ENCODE measurements around the gene KLRC4.
"Not testable (repeated sequence)": the region's sequence is repeated elsewhere in the genome, so short reads cannot be mapped to it uniquely, and the experiment has no call there.

Gene KLRC4

GRCh38 chr12:10409392-10409791 is at the start of gene KLRC4:
KLRC4 (minus strand) TSS chr12:10409757; CDS start chr12:10409575, 182 bp downstream.
- no peak for DNase-seq

GRCh38 chr12:10457760-10458159 is 48.2 kb upstream of the KLRC4 start:
- no peak for DNase-seq

GRCh38 chr12:10456856-10457255 is 47.3 kb upstream of the KLRC4 start:
- DNase-seq: no peak

GRCh38 chr12:10455766-10456165 is 46.2 kb upstream of the KLRC4 start:
- no peak for DNase-seq

GRCh38 chr12:10454531-10454930 is 45.0 kb upstream of the KLRC4 start:
- DNase-seq: no peak

- DNase-seq: no peak
Measured at GRCh38 chr12:10453156-10453555, 43.6 kb upstream of the KLRC4 start, which contains the start of gene KLRC1. KLRC1 (minus strand) TSS chr12:10453377; CDS start chr12:10451156, 2,221 bp downstream.

- no peak for DNase-seq
Measured at GRCh38 chr12:10448236-10448635, 38.7 kb upstream of the KLRC4 start.

- DNase-seq: not testable (repeated sequence)
Measured at GRCh38 chr12:10446052-10446451, 36.5 kb upstream of the KLRC4 start.

GRCh38 chr12:10441144-10441543 is 31.6 kb upstream of the KLRC4 start:
- not testable (repeated sequence) for DNase-seq

- not testable (repeated sequence) for DNase-seq
Measured at GRCh38 chr12:10439608-10440274, 30.2 kb upstream of the KLRC4 start.

GRCh38 chr12:10437601-10438000 is 28.0 kb upstream of the KLRC4 start:
- DNase-seq: not testable (repeated sequence)

- DNase-seq: not testable (repeated sequence)
Measured at GRCh38 chr12:10435816-10436215, 26.3 kb upstream of the KLRC4 start, which contains the start of gene KLRC2. KLRC2 (minus strand) TSS chr12:10436010; CDS start chr12:10435986, 24 bp downstream.

- DNase-seq: not testable (repeated sequence)
Measured at GRCh38 chr12:10430623-10431022, 21.1 kb upstream of the KLRC4 start.

GRCh38 chr12:10425938-10426337 is 16.4 kb upstream of the KLRC4 start:
- not testable (repeated sequence) for DNase-seq

GRCh38 chr12:10424260-10424899 is 14.8 kb upstream of the KLRC4 start:
- not testable (repeated sequence) for DNase-seq

GRCh38 chr12:10422159-10422558 is 12.6 kb upstream of the KLRC4 start:
- DNase-seq: not testable (repeated sequence)

GRCh38 chr12:10420334-10420733 is 10.8 kb upstream of the KLRC4 start, which contains the start of gene KLRC3:
KLRC3 (minus strand) TSS chr12:10420595; CDS start chr12:10420550, 45 bp downstream.
- not testable (repeated sequence) for DNase-seq

- DNase-seq: no peak
Measured at GRCh38 chr12:10408842-10409241, 715 bp downstream of the KLRC4 start.

GRCh38 chr12:10406725-10407124 is 2.8 kb downstream of the KLRC4 start:
- DNase-seq: no peak

GRCh38 chr12:10405294-10405693 is 4.3 kb downstream of the KLRC4 start:
- DNase-seq: no peak

GRCh38 chr12:10404798-10405197 is 4.8 kb downstream of the KLRC4 start:
- DNase-seq: no peak

GRCh38 chr12:10400829-10401228 is 8.7 kb downstream of the KLRC4 start:
- no peak for DNase-seq

- DNase-seq: no peak
Measured at GRCh38 chr12:10398168-10398567, 11.4 kb downstream of the KLRC4 start.

GRCh38 chr12:10397296-10397695 is 12.3 kb downstream of the KLRC4 start:
- no peak for DNase-seq
